H1 (cell line): ENCODE measurements around the gene CFAP157.

Experiments used
- CTCF ChIP-seq, 3 experiments: IDR thresholded peaks; 1 replicate in 2 of 3; 2 replicates in 1 of 3; pipeline versions ENCODE4 v1.5.1 to v1.6.1; 2011; ENCODE audit warnings: low read length in 3 of 3, mild to moderate bottlenecking in 3 of 3, inconsistent platforms in 2 of 3, low read depth in 1 of 3, moderate library complexity in 1 of 3; ENCODE audit not compliant: insufficient read depth in 1 of 3; ENCODE audit errors: control extremely low read depth in 1 of 3
- FOSL1 ChIP-seq: IDR thresholded peaks from 2 replicates; pipeline ENCODE4 v1.6.1; 2011; ENCODE audit warnings: mild to moderate bottlenecking, low read depth, low read length, moderate library complexity; ENCODE audit not compliant: insufficient read depth
- POLR2A ChIP-seq, 2 experiments: IDR thresholded peaks; 1 replicate in 1 of 2; 2 replicates in 1 of 2; pipeline ENCODE4 v1.6.1; 2011; ENCODE audit warnings: low read depth in 2 of 2, low read length in 2 of 2, mild to moderate bottlenecking in 2 of 2; ENCODE audit errors: control extremely low read depth in 1 of 2
- RAD21 ChIP-seq, 2 experiments: IDR thresholded peaks in 1 of 2; conservative IDR thresholded peaks in 1 of 2; 2 replicates each; pipeline ENCODE4 v1.6.1; 2011; ENCODE audit warnings: low read depth in 2 of 2, low read length in 2 of 2, improper control_type of control experiment in 1 of 2, inconsistent platforms in 1 of 2, mild to moderate bottlenecking in 1 of 2, moderate library complexity in 1 of 2
- ZNF274 ChIP-seq: IDR thresholded peaks from 2 replicates; pipeline ENCODE4 v1.7.0; 2012; ENCODE audit warnings: low read length, borderline replicate concordance; ENCODE audit errors: extremely low read depth

- TF ChIP-seq POLR2A (IDR thresholded peaks at IDR 0.05; ENCODE audit: control extremely low read depth in 1 of 2, low read depth in 2 of 2, low read length in 2 of 2) (no peak), CTCF (IDR thresholded peaks at IDR 0.05; ENCODE audit: control extremely low read depth in 1 of 3, insufficient read depth in 1 of 3, low read depth in 1 of 3, low read length in 3 of 3) (no peak), RAD21 (IDR thresholded peaks at IDR 0.05 in 1 of 2, conservative IDR thresholded peaks at IDR 0.05 in 1 of 2; ENCODE audit: low read depth in 2 of 2, low read length in 2 of 2) (no peak), FOSL1 (no peak), ZNF274 (no peak)
Observed at GRCh38 chr9:127698386-127698785, 8.4 kb upstream of the CFAP157 start.
